Activated CD4-positive, alpha-beta T cell treated with anti-CD3 and anti-CD28 coated beads, Interleukin-2, amount 50 U/mL, for 24 hours (primary cell): ENCODE data around the gene OXCT2.

Experiments used
- DNase-seq, 2 donors: peaks; one replicate each; pipeline ENCODE4 v3.0.0-alpha.2; 2020; ENCODE audit warnings: low read depth in 1 of 2, low spot score in 1 of 2

The OXCT2 gene

GRCh38 chr1:39737546-39738169, 33.5 kb downstream of the OXCT2 start:
- DNase-seq: no peak

- no peak for DNase-seq
Measured at GRCh38 chr1:39735731-39736130, 35.4 kb downstream of the OXCT2 start.

GRCh38 chr1:39733161-39733560, 38.0 kb downstream of the OXCT2 start:
- no peak for DNase-seq

GRCh38 chr1:39732730-39733129, 38.4 kb downstream of the OXCT2 start:
- no peak for DNase-seq

GRCh38 chr1:39729842-39730241, 41.3 kb downstream of the OXCT2 start:
- no peak for DNase-seq

- no peak for DNase-seq
Measured at GRCh38 chr1:39729030-39729429, 42.1 kb downstream of the OXCT2 start.

GRCh38 chr1:39727932-39728317, 43.2 kb downstream of the OXCT2 start:
- no peak for DNase-seq

- no peak for DNase-seq
Measured at GRCh38 chr1:39727221-39727931, 43.8 kb downstream of the OXCT2 start.

GRCh38 chr1:39726600-39726999, 44.5 kb downstream of the OXCT2 start:
- DNase-seq: no peak

- no peak for DNase-seq
Measured at GRCh38 chr1:39722495-39722894, 48.7 kb downstream of the OXCT2 start.

- DNase-seq: no peak
Measured at GRCh38 chr1:39721664-39722063, 49.5 kb downstream of the OXCT2 start.

- DNase-seq: peak in 1 of 2 donors; percentile 19
Measured at GRCh38 chr1:39720094-39720999, 50.8 kb downstream of the OXCT2 start.
